Measurements from ENCODE around the gene MAP3K13. TPM values are rescaled to one million over a fixed set of nuclear protein-coding genes. Genes with fewer than 3 reads are reported as not detected.
A peak's percentile ranks its signal among the peaks of the same experiment; 100 is the strongest.
"Not testable (repeated sequence)": the region's sequence is repeated elsewhere in the genome, so short reads cannot be mapped to it uniquely, and the experiment has no call there.

MAP3K13 gene
- total RNA-seq, 2 donors from 2014 or later: 10.7 to 17.7 TPM

DNA sequence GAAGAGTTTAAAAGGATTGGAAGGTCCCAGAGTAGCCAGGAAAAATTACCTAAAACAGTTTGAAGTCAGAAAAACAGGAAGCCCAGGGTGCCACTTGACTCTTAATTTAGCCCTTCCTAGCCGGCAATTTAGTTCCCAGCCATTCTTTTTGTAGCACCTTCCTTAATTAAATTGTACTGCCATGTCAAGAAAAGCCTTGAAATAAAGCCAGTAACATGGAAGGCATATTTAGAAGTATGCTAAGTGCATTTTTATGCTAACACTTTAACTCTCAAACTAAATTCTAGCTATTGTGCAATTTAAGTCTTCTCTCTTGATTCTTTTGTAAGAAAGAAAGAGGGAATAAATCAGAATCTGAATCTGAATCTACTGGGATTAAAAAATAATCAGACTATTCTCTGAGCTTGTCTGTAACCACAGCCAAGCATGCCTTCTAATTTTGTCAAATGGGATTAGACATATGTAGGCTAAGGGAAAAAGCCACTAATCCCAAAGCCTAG is 43.2 kb downstream of the MAP3K13 start:
- no peak overlapping the region for H3K27ac Mint-ChIP-seq
- no peak for DNase-seq (ENCODE audit: low spot score in 2 of 2)
- no peaks in the 10 kb centered on the region for H3K36me3 Mint-ChIP-seq
- ATAC-seq: no peak
- H3K9me3 Mint-ChIP-seq: no peaks in the 10 kb centered on the region

DNA sequence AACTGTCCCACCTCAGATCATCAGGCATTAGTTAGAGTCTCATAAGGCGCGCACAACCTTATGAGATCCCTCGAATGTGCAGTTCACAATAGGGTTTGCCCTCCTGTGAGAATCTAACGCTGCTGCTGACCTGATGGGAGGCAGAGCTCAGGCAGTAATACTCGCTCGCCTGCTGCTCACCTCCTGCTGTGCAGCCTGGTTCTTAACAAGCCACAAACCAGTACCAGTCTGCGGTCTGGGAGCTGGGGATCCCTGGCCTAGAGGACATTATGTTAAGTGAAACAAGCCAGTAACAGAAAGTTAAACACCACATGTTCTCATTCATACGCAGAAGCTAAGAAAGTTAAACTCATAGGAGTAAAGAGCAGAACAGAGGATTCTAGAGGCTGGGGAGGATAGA is 47.0 kb downstream of the MAP3K13 start:
- no peaks in the 10 kb centered on the region for H3K36me3 Mint-ChIP-seq
- H3K27ac Mint-ChIP-seq: no peak overlapping the region
- DNase-seq (ENCODE audit: low spot score in 2 of 2): no peak
- no peaks in the 10 kb centered on the region for H3K9me3 Mint-ChIP-seq
- ATAC-seq: no peak

DNA sequence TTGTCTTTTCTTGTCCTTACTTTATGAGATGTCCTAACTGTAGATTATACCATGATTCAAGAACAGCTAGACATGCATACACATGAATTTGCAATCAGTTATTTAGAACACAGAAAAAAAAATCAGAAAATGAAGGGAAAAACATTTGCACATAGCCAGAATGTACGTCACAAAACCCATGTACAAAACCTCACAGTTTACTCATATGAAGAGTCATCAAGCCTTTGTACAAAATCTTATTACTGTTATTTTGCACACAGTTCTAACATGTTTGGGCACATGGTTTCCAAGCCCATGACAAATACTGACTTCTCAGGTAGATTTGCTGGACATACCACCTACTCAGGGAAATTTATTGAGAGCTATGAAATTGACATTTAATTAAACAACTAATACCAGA is 48.2 kb downstream of the MAP3K13 start:
- no peak for ATAC-seq
- H3K36me3 Mint-ChIP-seq: no peaks in the 10 kb centered on the region

DNA sequence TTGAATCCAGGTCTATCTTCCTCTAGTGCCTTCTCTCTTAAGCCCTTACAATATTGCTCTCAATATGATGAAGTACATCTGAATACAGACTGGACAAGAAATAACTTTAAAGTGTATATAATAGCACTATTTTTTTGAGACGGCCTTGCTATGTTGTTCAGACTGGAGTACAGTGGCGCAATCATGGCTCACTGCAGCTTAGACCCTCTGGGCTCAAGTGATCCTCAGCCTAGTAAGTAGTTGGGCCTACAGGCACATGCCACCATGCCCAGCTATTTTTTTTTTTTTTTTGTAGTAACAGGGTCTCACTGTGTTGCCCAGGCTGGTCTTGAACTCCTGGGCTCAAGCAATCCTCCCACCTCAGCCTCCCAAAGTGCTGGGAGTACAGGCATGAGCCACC is 53.6 kb downstream of the MAP3K13 start:
- no peak for DNase-seq (ENCODE audit: low spot score in 2 of 2)
- H3K36me3 Mint-ChIP-seq: no peaks in the 10 kb centered on the region
- ATAC-seq: no peak
- H3K27ac Mint-ChIP-seq: no peak overlapping the region
- no peaks in the 10 kb centered on the region for H3K9me3 Mint-ChIP-seq

More for the DNA sequence above, 48.2 kb downstream of the MAP3K13 start:
- H3K27ac Mint-ChIP-seq: no peak overlapping the region
- no peak for DNase-seq (ENCODE audit: low spot score in 2 of 2)
- no peaks in the 10 kb centered on the region for H3K9me3 Mint-ChIP-seq

DNA sequence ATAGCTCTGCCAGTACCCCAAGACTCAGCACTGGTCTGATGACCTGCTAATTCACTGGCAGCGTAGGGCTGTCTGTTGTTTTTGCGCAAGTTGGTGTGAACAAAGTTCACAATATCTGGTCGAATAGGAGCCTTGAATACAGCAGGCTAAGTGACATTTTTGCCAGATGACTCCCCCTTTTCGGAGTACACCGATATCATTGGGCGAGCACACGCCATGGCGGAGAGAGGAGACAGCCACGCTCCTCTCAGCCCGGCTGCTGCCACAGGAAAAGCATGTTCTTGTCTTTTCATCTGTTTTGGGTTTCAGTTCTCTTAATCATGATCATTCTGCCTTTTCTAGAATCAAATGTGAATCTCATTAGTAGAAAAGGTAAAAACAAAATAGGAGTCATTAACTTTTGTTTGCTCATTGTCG is 55.6 kb downstream of the MAP3K13 start:
- H3K9me3 Mint-ChIP-seq; ATAC-seq; H3K36me3 Mint-ChIP-seq; DNase-seq (ENCODE audit: low spot score in 2 of 2); H3K27ac Mint-ChIP-seq: not testable (repeated sequence)

DNA sequence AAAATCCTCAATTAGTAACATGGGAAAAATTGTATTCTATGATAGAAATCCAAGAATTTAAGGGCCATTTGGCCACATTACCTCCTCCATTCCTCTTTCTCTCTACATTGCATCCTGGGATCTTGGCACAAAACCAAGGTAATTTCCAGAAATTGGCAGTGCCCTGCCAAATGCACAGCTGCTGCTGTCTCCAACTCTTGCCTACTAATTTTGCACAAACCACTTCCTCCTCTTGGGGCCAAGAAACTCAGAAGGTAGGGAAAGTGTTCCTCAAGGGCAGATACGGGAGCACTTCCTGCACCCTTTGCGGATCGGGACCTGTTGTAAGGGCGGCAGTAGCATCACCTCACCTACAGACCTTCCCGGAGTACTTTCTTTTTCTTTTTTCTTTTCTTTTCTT is 57.8 kb downstream of the MAP3K13 start:
- ATAC-seq (no peak), DNase-seq (ENCODE audit: low spot score in 2 of 2) (no peak)
- Mint-ChIP-seq H3K27ac (no peak overlapping the region), H3K36me3 (no peaks in the 10 kb centered on the region), H3K9me3 (no peaks in the 10 kb centered on the region)

DNA sequence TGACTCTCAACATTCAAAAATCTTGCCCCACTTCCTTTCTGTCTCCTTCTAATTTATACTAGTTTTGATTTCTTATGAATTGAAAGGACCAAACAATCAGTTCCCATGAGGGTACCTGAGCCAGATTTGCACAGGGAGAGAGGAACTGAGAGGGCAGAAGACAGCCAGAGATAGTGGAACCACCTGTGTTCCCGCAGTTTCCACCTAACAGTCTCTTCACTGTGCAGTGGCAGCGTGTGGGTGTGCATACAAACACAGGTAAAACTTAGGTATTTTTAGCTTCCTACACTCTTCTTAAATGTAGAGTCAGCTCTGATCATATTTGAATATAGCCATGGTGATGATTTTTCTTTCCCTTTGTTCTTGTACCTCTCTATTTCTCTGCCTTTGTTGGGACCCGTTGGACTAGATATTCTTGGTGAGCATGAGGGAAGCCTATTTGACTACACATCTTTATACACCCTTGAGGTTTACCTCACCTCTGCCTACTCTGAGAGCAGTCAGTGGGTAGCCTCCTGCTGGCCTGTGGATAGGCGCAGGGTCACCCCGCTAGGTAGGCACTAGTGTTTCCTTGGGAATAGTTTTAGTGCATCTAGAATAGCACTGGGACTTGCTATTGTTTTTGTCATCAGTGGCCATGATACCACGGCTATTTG is 58.8 kb downstream of the MAP3K13 start:
- no peaks in the 10 kb centered on the region for H3K9me3 Mint-ChIP-seq
- H3K27ac Mint-ChIP-seq: no peak overlapping the region
- ATAC-seq (no peak), DNase-seq (ENCODE audit: low spot score in 2 of 2) (no peak)
- no peaks in the 10 kb centered on the region for H3K36me3 Mint-ChIP-seq

DNA sequence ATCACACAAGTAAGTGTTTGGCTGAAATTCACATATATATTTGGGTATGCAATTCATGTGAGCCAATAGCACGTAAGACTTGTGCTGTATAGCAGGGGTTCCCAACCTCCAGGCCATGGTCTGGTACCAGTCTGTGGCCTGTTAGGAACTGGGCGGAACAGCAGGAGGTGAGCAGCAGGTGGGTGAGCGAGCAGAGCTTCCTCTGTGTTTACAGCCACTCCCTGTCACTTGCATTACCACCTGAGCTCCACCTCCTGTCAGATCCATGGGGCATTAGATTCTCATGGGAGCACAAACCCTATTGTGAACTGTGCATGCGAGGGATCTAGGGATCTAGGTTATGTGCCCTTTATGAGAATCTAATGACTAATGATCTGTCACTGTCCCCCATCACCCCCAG is 59.7 kb downstream of the MAP3K13 start:
- Mint-ChIP-seq H3K9me3 (no peaks in the 10 kb centered on the region), H3K27ac (no peak overlapping the region), H3K36me3 (no peaks in the 10 kb centered on the region)
- ATAC-seq (no peak), DNase-seq (ENCODE audit: low spot score in 2 of 2) (no peak)

DNA sequence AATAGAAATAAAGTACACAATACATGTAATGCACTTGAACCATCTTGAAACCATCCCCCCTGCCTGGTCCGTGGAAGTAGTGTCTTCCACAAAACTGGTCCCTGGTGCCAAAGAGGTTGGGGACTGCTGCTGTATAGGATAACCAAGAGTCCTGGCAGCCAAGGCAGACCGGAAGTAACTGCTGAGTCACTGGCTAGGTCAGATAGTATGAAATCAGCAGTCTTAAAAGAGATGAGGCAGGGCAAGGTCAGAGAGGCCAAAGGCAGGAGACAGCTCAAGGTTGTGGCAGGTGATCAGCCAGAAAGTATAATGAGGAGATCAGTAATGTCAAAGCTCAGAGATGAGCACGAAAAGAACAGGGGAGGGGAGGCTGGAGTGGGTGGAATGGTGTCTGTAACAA is 60.2 kb downstream of the MAP3K13 start:
- Mint-ChIP-seq H3K9me3 (no peaks in the 10 kb centered on the region), H3K27ac (no peak overlapping the region), H3K36me3 (no peaks in the 10 kb centered on the region)
- DNase-seq (ENCODE audit: low spot score in 2 of 2) (no peak), ATAC-seq (peak in 1 of 2 donors; percentile 13)

DNA sequence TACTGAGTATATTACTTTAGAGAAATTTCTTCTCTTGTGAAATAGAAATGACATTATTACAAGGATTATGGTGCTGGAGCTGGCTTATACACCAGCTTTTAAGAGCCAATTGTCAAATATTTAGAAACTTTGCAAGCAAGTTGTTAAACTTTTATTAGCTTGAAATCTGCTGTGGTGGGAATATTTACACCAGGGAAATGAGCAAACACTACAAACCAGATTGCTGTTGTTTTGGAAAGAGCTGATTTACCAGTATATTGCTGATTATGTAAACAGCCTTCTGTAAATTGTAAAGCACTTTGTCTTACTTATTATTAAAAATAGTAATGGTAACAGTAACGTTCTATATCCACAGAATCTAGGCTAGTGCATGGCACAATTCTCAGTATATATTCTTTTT is 61.5 kb downstream of the MAP3K13 start:
- Mint-ChIP-seq H3K9me3 (no peaks in the 10 kb centered on the region), H3K36me3 (no peaks in the 10 kb centered on the region), H3K27ac (no peak overlapping the region)
- DNase-seq (ENCODE audit: low spot score in 2 of 2): no peak
- ATAC-seq: no peak

DNA sequence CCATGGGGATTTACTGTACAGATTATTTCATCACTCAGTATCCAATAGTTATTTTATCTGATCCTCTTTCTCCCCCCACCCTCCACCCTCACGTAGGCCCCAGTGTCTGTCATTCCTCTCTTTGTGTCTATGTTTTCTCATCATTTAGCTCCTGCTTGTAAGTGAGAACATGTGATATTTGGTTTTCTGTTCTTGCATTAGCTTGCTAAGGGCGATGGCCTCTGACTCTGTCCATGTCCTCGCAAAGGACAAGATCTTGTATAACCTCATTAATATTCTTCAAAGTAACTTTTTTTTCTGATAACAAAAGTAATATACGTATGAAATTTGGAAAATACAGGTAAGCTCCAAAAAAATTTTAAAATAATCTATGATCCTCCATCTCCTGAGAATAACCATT is 67.4 kb downstream of the MAP3K13 start:
- no peak for ATAC-seq
- Mint-ChIP-seq H3K36me3 (no peaks in the 10 kb centered on the region), H3K9me3 (no peaks in the 10 kb centered on the region), H3K27ac (no peak overlapping the region)
- no peak for DNase-seq (ENCODE audit: low spot score in 2 of 2)

DNA sequence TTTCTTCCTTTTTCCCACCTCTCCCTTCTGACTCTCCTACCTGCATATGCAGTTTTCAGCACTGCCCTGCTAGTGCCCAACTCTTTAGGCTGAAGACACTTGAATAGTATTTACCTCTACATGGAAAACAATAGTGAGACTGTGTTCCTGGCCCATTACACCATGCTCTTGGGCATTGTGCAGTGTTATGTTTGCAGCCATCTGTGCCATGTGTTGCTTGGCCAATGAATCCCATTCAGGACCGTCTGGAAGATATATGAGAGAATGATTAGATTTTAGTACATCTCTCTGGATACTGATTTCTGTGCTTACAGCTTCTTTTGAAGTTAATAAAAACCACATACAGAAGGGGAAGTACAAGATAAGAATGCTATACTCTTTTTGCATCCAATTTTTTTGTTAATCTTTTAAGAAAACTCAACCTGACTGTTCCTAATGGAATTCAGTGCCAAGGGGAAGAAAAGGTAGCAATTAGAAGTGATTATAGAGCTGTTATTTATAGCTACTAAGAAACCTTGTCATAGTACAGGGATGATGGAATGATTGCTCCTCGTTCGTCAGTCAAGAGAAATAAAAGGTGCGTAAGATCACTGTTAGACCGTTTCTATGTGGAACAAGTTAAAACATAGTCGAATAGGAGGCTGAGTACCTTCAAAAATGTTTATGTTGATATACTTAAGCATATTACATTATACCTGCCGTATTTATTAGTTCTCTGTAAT is 77.0 kb downstream of the MAP3K13 start:
- Mint-ChIP-seq H3K27ac (no peak overlapping the region), H3K9me3 (no peaks in the 10 kb centered on the region), H3K36me3 (no peaks in the 10 kb centered on the region)
- DNase-seq (ENCODE audit: low spot score in 2 of 2) (no peak), ATAC-seq (no peak)

DNA sequence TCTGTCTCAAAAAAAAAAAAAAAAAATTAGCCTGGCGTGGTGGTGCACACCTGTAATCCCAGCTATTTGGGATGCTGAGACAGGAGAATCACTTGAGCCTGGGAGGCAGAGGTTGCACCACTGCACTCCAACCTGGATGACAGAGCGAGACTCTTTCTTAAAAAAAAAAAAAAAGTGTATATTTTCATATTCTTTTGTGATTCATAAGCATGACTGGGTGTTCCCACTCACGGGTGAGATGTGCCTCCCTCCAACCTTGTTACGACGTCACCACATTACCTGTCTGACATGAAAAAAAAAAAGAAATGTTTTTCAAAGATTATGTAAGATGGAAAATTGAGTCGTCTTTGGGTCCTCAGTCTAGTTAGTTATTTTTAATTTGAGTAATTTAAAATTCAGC is 79.1 kb downstream of the MAP3K13 start:
- Mint-ChIP-seq H3K27ac (no peak overlapping the region), H3K36me3 (no peaks in the 10 kb centered on the region), H3K9me3 (no peaks in the 10 kb centered on the region)
- ATAC-seq (no peak), DNase-seq (ENCODE audit: low spot score in 2 of 2) (no peak)

DNA sequence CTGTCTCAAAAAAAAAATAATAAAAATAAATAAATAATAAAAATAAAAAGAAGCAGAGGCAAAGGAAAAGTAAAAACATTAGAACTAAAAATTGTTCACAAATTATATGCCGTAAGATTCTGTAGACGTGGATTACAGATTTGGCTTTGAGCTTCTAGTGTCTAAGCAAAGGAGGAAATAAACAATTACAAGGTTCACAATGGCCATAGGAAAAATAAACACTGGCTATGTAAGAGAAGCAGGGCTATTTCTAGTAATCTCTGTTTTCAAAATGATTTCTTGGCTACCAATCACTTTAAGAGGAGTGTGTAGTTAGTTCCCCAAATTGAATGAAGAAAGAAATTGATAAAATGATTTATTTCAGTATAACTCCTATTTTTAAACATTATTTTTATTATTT is 81.4 kb downstream of the MAP3K13 start:
- no peak for DNase-seq (ENCODE audit: low spot score in 2 of 2)
- Mint-ChIP-seq H3K27ac (no peak overlapping the region), H3K36me3 (no peaks in the 10 kb centered on the region)

DNA sequence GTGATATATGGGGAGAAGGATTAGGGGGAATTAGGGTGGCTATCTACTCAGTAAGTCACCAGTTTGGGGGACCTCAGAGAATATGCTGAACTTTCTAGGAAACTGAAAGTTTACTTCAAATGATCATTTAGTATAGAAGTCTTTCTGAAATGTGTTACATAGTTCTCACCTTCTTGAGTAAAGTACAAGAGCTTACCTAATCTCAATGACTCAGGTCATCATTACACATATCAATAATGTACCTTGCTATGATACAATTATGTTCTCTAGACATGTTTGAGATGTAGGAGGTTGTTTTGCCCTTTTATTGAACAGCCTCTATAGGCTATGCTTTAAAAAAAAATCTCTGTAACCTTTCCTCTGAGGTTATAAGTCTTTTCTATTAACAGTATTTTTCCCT is 85.2 kb downstream of the MAP3K13 start:
- DNase-seq (ENCODE audit: low spot score in 2 of 2) (no peak), ATAC-seq (peak in 1 of 2 donors; percentile 68)
- no peak overlapping the region for H3K27ac Mint-ChIP-seq
- H3K36me3 Mint-ChIP-seq: no peaks in the 10 kb centered on the region
- no peaks in the 10 kb centered on the region for H3K9me3 Mint-ChIP-seq

More for the DNA sequence above, 81.4 kb downstream of the MAP3K13 start:
- no peaks in the 10 kb centered on the region for H3K9me3 Mint-ChIP-seq
- no peak for ATAC-seq

DNA sequence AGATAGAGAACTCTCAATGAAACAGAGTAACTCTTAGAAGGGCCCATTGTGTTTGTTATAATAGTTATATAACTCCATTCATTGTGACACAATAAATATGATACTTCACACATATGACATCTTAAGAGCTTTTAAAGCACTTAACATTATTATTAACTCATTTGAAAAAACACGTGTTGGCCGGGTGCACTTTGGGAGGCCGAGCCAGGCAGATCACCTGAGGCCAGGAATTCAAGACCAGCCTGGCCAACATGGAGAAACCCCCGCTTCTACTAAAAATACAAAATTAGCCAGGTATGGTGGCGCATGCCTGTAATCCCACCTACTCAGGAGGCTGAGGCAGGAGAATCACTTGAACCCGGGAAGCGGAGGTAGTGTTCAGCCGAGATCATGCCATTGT is 88.5 kb downstream of the MAP3K13 start:
- H3K36me3 Mint-ChIP-seq; H3K27ac Mint-ChIP-seq; DNase-seq (ENCODE audit: low spot score in 2 of 2); ATAC-seq; H3K9me3 Mint-ChIP-seq: not testable (repeated sequence)

DNA sequence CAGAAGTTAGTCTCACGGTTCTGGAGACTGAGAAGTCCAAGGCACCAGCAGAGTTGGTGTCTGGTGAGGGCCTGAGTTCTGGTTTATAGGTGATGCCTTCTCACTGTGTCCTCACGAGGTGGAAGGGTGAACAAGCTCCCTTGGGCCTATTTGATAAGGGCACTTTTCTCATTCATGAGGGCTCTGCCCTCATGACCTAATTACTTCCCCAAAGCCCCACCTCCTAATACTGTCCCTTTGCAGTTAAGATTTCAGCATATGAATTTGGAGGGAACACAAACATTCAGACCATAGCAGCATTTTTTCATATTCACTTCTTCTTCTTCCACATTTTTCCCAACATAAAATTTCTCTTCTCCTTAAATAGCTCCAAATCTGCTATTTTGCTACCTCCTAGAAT is 94.4 kb downstream of the MAP3K13 start:
- no peaks in the 10 kb centered on the region for H3K36me3 Mint-ChIP-seq
- DNase-seq (ENCODE audit: low spot score in 2 of 2): no peak
- ATAC-seq: no peak
- no peak overlapping the region for H3K27ac Mint-ChIP-seq
- no peaks in the 10 kb centered on the region for H3K9me3 Mint-ChIP-seq

DNA sequence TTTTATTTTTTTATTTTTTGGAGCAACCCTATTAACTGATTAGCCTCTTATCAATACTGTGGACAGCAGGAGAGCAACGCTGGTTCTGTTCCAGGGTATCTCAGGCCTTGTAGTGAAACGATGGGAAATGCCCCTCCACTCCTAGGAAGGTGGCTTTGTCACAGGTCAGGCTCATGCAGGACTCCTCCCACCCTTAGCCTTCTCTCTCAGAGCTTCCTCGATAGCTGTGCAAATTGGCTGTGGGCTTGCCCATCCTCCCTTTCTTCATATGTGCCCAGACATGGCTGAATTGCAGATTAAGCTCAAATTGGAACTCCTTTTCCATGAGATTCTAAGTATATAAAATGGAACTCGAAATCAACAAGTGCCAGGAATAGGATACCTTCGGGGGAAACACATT is 97.4 kb downstream of the MAP3K13 start:
- no peak for DNase-seq (ENCODE audit: low spot score in 2 of 2)
- no peak for ATAC-seq
- H3K27ac Mint-ChIP-seq: no peak overlapping the region
- no peaks in the 10 kb centered on the region for H3K9me3 Mint-ChIP-seq
- no peaks in the 10 kb centered on the region for H3K36me3 Mint-ChIP-seq
